EH (cell line): ENCODE measurements around the gene CLN5.
"Not testable (repeated sequence)": the region's sequence is repeated elsewhere in the genome, so short reads cannot be mapped to it uniquely, and the experiment has no call there.

ENCODE experiments used
- DNase-seq: peaks from one replicate; pipeline ENCODE4 v3.0.0-alpha.2; 2015; ENCODE audit warnings: low read depth

The CLN5 gene

GRCh38 chr13:76991796-76992547, at the start of gene CLN5:
Gene CLN5, plus strand, starts transcription at chr13:76992081. Its CDS starts 18 bp downstream, at chr13:76992099.
- peak; percentile 93 for DNase-seq

GRCh38 chr13:76942363-76942762, 49.5 kb upstream of the CLN5 start:
- no peak for DNase-seq

- no peak for DNase-seq
Observed at GRCh38 chr13:76943646-76944045, 48.2 kb upstream of the CLN5 start.

- peak; percentile 66 for DNase-seq
Observed at GRCh38 chr13:76944456-76944855, 47.4 kb upstream of the CLN5 start.

- DNase-seq: no peak
Observed at GRCh38 chr13:76948149-76948548, 43.7 kb upstream of the CLN5 start, which contains the start of gene ACOD1. Gene ACOD1, plus strand, starts transcription at chr13:76948511. Its CDS starts 48 bp downstream, at chr13:76948559.

- DNase-seq: no peak
Observed at GRCh38 chr13:76950101-76950500, 41.8 kb upstream of the CLN5 start.

- DNase-seq: no peak
Observed at GRCh38 chr13:76953968-76954367, 37.9 kb upstream of the CLN5 start.

GRCh38 chr13:76954538-76954937, 37.3 kb upstream of the CLN5 start:
- DNase-seq: no peak

- no peak for DNase-seq
Observed at GRCh38 chr13:76955193-76955592, 36.7 kb upstream of the CLN5 start.

GRCh38 chr13:76955661-76956060, 36.2 kb upstream of the CLN5 start:
- no peak for DNase-seq

- no peak for DNase-seq
Observed at GRCh38 chr13:76958841-76959432, 32.9 kb upstream of the CLN5 start.

GRCh38 chr13:76959734-76960133, 32.1 kb upstream of the CLN5 start:
- DNase-seq: not testable (repeated sequence)

- peak; percentile 87 for DNase-seq
Observed at GRCh38 chr13:76965759-76966421, 26.0 kb upstream of the CLN5 start.

GRCh38 chr13:76967031-76967430, 24.9 kb upstream of the CLN5 start:
- DNase-seq: no peak

GRCh38 chr13:76968041-76968440, 23.8 kb upstream of the CLN5 start:
- no peak for DNase-seq

GRCh38 chr13:76969488-76970365, 22.2 kb upstream of the CLN5 start:
- DNase-seq: no peak

- no peak for DNase-seq
Observed at GRCh38 chr13:76971215-76971614, 20.7 kb upstream of the CLN5 start.

- no peak for DNase-seq
Observed at GRCh38 chr13:76971851-76972829, 19.7 kb upstream of the CLN5 start.

GRCh38 chr13:76973920-76974617, 17.8 kb upstream of the CLN5 start:
- no peak for DNase-seq

GRCh38 chr13:76974618-76974975, 17.3 kb upstream of the CLN5 start:
- no peak for DNase-seq
